Neural crest cell (in vitro differentiated cells): Measurements from ENCODE around the gene CSRP1. TPM values are rescaled to one million over a fixed set of nuclear protein-coding genes. Genes with fewer than 3 reads are reported as not detected.

ENCODE experiments used
- DNase-seq: peaks from one replicate; pipeline ENCODE4 v3.0.0; 2021; ENCODE audit warnings: low read depth, mixed read lengths, low spot score
- H3K27ac Mint-ChIP-seq: one replicate; pipeline ENCODE4 v1.8.0; 2021; ENCODE audit warnings: mild to moderate bottlenecking, mixed read lengths; ENCODE audit not compliant: unreplicated experiment
- H3K27me3 Mint-ChIP-seq: 2 replicates; pipeline ENCODE4 v1.8.0; 2021; ENCODE audit warnings: low read depth, mild to moderate bottlenecking, mixed read lengths
- H3K36me3 Mint-ChIP-seq: 2 replicates; pipeline ENCODE4 v1.8.0; 2021; ENCODE audit warnings: low read depth, mild to moderate bottlenecking, mixed read lengths
- H3K4me1 Mint-ChIP-seq: 2 replicates; pipeline ENCODE4 v1.8.0; 2021; ENCODE audit warnings: mixed read lengths
- H3K4me3 Mint-ChIP-seq: one replicate; pipeline ENCODE4 v1.8.0; 2021; ENCODE audit warnings: mild to moderate bottlenecking, mixed read lengths
- H3K9me3 Mint-ChIP-seq: 2 replicates; pipeline ENCODE4 v1.8.0; 2021; ENCODE audit warnings: mixed read lengths
- CTCF ChIP-seq: fragments of 200-600 bp; sonication (generic); conservative IDR thresholded peaks from 2 replicates; pipeline ENCODE4 v1.5.0; 2021; ENCODE audit warnings: antibody characterized with exemption, mild to moderate bottlenecking
- total RNA-seq: library from RNA; stranded (reverse); gene quantifications from 2 replicates; pipeline ENCODE4 v1.2.1, GENCODE V29; 2021

CSRP1 gene
- total RNA-seq, 1 donor from 2014 or later = 1.5 TPM

- Mint-ChIP-seq H3K27ac (no peak overlapping the region), H3K27me3 (peaks cover 32% of the 10 kb centered on the region), H3K36me3 (peaks cover 2% of the 10 kb centered on the region), H3K4me3 (peak overlapping the region; percentile 75), H3K9me3 (no peaks in the 10 kb centered on the region), H3K4me1 (peaks cover 38% of the 10 kb centered on the region)
- no peak for DNase-seq
- TF ChIP-seq CTCF = no peak
Observed at GRCh38 chr1:201466492-201466891, 40.4 kb downstream of the CSRP1 start.

GRCh38 chr1:201465698-201466290 lies 41.1 kb downstream of the CSRP1 start:
- Mint-ChIP-seq H3K4me3 (peak overlapping the region; percentile 13), H3K9me3 (no peaks in the 10 kb centered on the region), H3K27me3 (peaks cover 25% of the 10 kb centered on the region), H3K36me3 (peaks cover 2% of the 10 kb centered on the region), H3K4me1 (peaks cover 43% of the 10 kb centered on the region), H3K27ac (no peak overlapping the region)
- no peak for DNase-seq
- no peak for TF ChIP-seq CTCF

GRCh38 chr1:201463071-201463552 lies 43.8 kb downstream of the CSRP1 start:
- H3K27ac Mint-ChIP-seq = peak overlapping the region; percentile 24
- H3K36me3 Mint-ChIP-seq = peaks cover 2% of the 10 kb centered on the region
- H3K4me3 Mint-ChIP-seq = no peak overlapping the region
- no peak for DNase-seq
- peak; percentile 25 for TF ChIP-seq CTCF
- peaks cover 32% of the 10 kb centered on the region for H3K4me1 Mint-ChIP-seq
- peaks cover 6% of the 10 kb centered on the region for H3K27me3 Mint-ChIP-seq
- no peaks in the 10 kb centered on the region for H3K9me3 Mint-ChIP-seq

- DNase-seq = no peak
- H3K4me1 Mint-ChIP-seq = peaks cover 33% of the 10 kb centered on the region
- no peak overlapping the region for H3K27ac Mint-ChIP-seq
- no peaks in the 10 kb centered on the region for H3K9me3 Mint-ChIP-seq
- no peak overlapping the region for H3K4me3 Mint-ChIP-seq
- H3K36me3 Mint-ChIP-seq = peaks cover 2% of the 10 kb centered on the region
- H3K27me3 Mint-ChIP-seq = no peaks in the 10 kb centered on the region
- TF ChIP-seq CTCF = no peak
Observed at GRCh38 chr1:201461645-201462441, 45.1 kb downstream of the CSRP1 start.

GRCh38 chr1:201460814-201461644 lies 45.9 kb downstream of the CSRP1 start:
- peaks cover 37% of the 10 kb centered on the region for H3K4me1 Mint-ChIP-seq
- TF ChIP-seq CTCF = no peak
- H3K36me3 Mint-ChIP-seq = peaks cover 2% of the 10 kb centered on the region
- H3K9me3 Mint-ChIP-seq = no peaks in the 10 kb centered on the region
- no peak overlapping the region for H3K4me3 Mint-ChIP-seq
- H3K27ac Mint-ChIP-seq = no peak overlapping the region
- DNase-seq = no peak
- no peaks in the 10 kb centered on the region for H3K27me3 Mint-ChIP-seq
